ENCODE measurements around the gene OR51B5. TPM values are rescaled to one million over a fixed set of nuclear protein-coding genes. Genes with fewer than 3 reads are reported as not detected.
A peak's percentile ranks its signal among the peaks of the same experiment; 100 is the strongest.

OR51B5 gene, protein sequence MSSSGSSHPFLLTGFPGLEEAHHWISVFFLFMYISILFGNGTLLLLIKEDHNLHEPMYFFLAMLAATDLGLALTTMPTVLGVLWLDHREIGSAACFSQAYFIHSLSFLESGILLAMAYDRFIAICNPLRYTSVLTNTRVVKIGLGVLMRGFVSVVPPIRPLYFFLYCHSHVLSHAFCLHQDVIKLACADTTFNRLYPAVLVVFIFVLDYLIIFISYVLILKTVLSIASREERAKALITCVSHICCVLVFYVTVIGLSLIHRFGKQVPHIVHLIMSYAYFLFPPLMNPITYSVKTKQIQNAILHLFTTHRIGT
- total RNA-seq (2014; rRNA removed) (0.63 and 1.7 TPM in 2 replicates), Bru-seq, nascent RNA (not detected), BruChase-seq, experiment 1, labeled RNA remaining after a 6-hour chase (percentile 23 among the genes with signal in this experiment), BruChase-seq, experiment 2, labeled RNA remaining after a 2-hour chase (not detected)
- long read RNA-seq: 0 reads

GRCh38 chr11:5343474-5344335, at the start of gene OR51B5:
OR51B5 (minus strand) TSS chr11:5343524; CDS start chr11:5343524, 0 bp downstream.
- ATAC-seq (no peak), DNase-seq (no peak)
- no TSS peak for BruUV-seq (replicated peaks)
- TF ChIP-seq EZH2 (IDR thresholded peaks at IDR 0.05; ENCODE audit: low read length, unreplicated experiment) (no peak), CTCF (conservative IDR thresholded peaks at IDR 0.05; ENCODE audit: low read depth, low read length) (no peak), EZH2phosphoT487 (IDR thresholded peaks at IDR 0.05; ENCODE audit: borderline replicate concordance, low read length) (no peak)
- H3K9me3 ChIP-seq (ENCODE audit: low read length): no peaks in the 10 kb centered on the region
- no peak within 1 kb of the TSS for H3K27ac ChIP-seq (ENCODE audit: low read length)
- no peaks in the 10 kb centered on the region for H3K9me2 ChIP-seq (replicated peaks; ENCODE audit: low read length)
- H3K4me1 ChIP-seq (ENCODE audit: insufficient read depth, low read length): no peaks in the 10 kb centered on the region
- ChIA-PET POLR2A (ENCODE audit: unreplicated experiment) (no interaction called here), CTCF (no interaction called here)
- no peaks in the 10 kb centered on the region for H4K20me1 ChIP-seq (ENCODE audit: low read length)
- no peaks in the 10 kb centered on the region for H3F3A ChIP-seq (ENCODE audit: low read length, unreplicated experiment)
- H3K4me2 ChIP-seq (ENCODE audit: low read length): no peak within 1 kb of the TSS
- no peaks in the 10 kb centered on the region for H3K27me3 ChIP-seq (ENCODE audit: low read length)
- H3K9ac ChIP-seq (ENCODE audit: low read length): no peak within 1 kb of the TSS
- H3K79me2 ChIP-seq (ENCODE audit: low read length): no peaks in the 10 kb centered on the region
- no peak within 1 kb of the TSS for H2AFZ ChIP-seq (ENCODE audit: low read length)
- no peaks in the 10 kb centered on the region for H3K36me3 ChIP-seq (ENCODE audit: low read depth, low read length)
- intact Hi-C loops (cut with micrococcal nuclease): no loop called here
- no peak within 1 kb of the TSS for H3K4me3 ChIP-seq (ENCODE audit: low read length)

DNA sequence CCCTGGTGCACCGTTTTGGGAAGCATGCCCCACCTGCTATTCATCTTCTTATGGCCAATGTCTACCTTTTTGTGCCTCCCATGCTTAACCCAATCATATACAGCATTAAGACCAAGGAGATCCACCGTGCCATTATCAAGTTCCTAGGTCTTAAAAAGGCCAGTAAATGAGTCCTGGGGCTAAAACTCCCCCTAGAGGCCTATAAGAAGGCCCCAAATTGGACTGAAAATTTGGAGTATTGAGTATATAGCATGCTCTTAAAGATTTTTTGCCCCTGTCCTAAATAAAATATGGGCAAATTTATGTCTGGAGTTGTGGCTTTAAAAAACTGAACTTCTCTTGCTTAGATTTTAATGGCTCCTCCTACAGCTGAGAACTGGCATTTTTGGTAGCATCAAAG, 46.9 kb upstream of the OR51B5 start:
- no TSS peak for BruUV-seq (replicated peaks)
- Histone ChIP-seq H3K27me3 (ENCODE audit: low read length) (no peaks in the 10 kb centered on the region), H2AFZ (ENCODE audit: low read length) (no peak overlapping the region), H3K36me3 (ENCODE audit: low read depth, low read length) (no peaks in the 10 kb centered on the region), H4K20me1 (ENCODE audit: low read length) (no peaks in the 10 kb centered on the region), H3K4me3 (ENCODE audit: low read length) (no peak overlapping the region), H3K9me2 (replicated peaks; ENCODE audit: low read length) (no peaks in the 10 kb centered on the region), H3K79me2 (ENCODE audit: low read length) (no peaks in the 10 kb centered on the region), H3K9me3 (ENCODE audit: low read length) (no peaks in the 10 kb centered on the region), H3K9ac (ENCODE audit: low read length) (no peak overlapping the region), H3K4me2 (ENCODE audit: low read length) (no peak overlapping the region), H3K27ac (ENCODE audit: low read length) (no peak overlapping the region), H3F3A (ENCODE audit: low read length, unreplicated experiment) (no peaks in the 10 kb centered on the region), H3K4me1 (ENCODE audit: insufficient read depth, low read length) (no peaks in the 10 kb centered on the region)
- DNase-seq (no peak), ATAC-seq (no peak)
- intact Hi-C loops (cut with micrococcal nuclease): no loop called here
- ChIA-PET CTCF (no interaction called here), POLR2A (ENCODE audit: unreplicated experiment) (no interaction called here)
- TF ChIP-seq CTCF (conservative IDR thresholded peaks at IDR 0.05; ENCODE audit: low read depth, low read length): 0 out of 2 replicates have a peak, but pooled peaks have one; percentile 14
- no peak for TF ChIP-seq EZH2phosphoT487 (IDR thresholded peaks at IDR 0.05; ENCODE audit: borderline replicate concordance, low read length)

Data from PC-3 (cell line).